ENCODE results near the gene HNRNPDL. TPM values are rescaled to one million over a fixed set of nuclear protein-coding genes. Genes with fewer than 3 reads are reported as not detected.

Gene HNRNPDL
- total and polyA plus RNA-seq, 2 of the 13 experiments (the other 11 are each of a cell fraction or from before 2014, with no cell fraction given), result 167 to 414 TPM

- TF ChIP-seq ATF6 (CRISPR knock-in tag; conservative IDR thresholded peaks at IDR 0.05) (no peak), ZFX (CRISPR knock-in tag; IDR thresholded peaks at IDR 0.05; ENCODE audit: low read depth) (peak; percentile 39), ZNF235 (CRISPR knock-in tag; IDR thresholded peaks at IDR 0.05; ENCODE audit: borderline replicate concordance) (peak; percentile 52; the same call in 1 of the 2 replicates), KDM4B (CRISPR knock-in tag; IDR thresholded peaks at IDR 0.05) (no peak), REL (CRISPR knock-in tag; conservative IDR thresholded peaks at IDR 0.05) (peak; percentile 88; the same call in 1 of the 2 replicates), PLRG1 (conservative IDR thresholded peaks at IDR 0.05) (no peak), NR2F6 (IDR thresholded peaks at IDR 0.05) (no peak), NR2F6 (CRISPR knock-in tag; IDR thresholded peaks at IDR 0.05) (no peak), DNMT3B (CRISPR knock-in tag; conservative IDR thresholded peaks at IDR 0.05) (no peak), KLF16 (CRISPR knock-in tag; IDR thresholded peaks at IDR 0.05) (no peak), MLX (CRISPR knock-in tag; IDR thresholded peaks at IDR 0.05) (no peak), ZNF841 (CRISPR knock-in tag; IDR thresholded peaks at IDR 0.05; ENCODE audit: borderline replicate concordance) (no peak), ZNF607 (CRISPR knock-in tag; IDR thresholded peaks at IDR 0.05; ENCODE audit: borderline replicate concordance) (peak; percentile 68; the same call in 1 of the 2 replicates), BRD4 (CRISPR knock-in tag; IDR thresholded peaks at IDR 0.05) (no peak), DMTF1 (CRISPR knock-in tag; IDR thresholded peaks at IDR 0.05) (no peak), HOXA5 (CRISPR knock-in tag; IDR thresholded peaks at IDR 0.05) (peak; percentile 65), PRDM4 (CRISPR knock-in tag; IDR thresholded peaks at IDR 0.05; ENCODE audit: borderline replicate concordance) (no peak), RNF2 (conservative IDR thresholded peaks at IDR 0.05; ENCODE audit: low read depth) (no peak), POLR2A (IDR thresholded peaks at IDR 0.05; ENCODE audit: insufficient read depth in 1 of 2, low read depth in 2 of 2, low read length in 2 of 2) (peak in 1 of 2 experiments; percentile 93; a peak in 2 of 4 replicates), ATF5 (CRISPR knock-in tag; IDR thresholded peaks at IDR 0.05; ENCODE audit: low read depth) (0 out of 2 replicates have a peak, but pooled peaks have one; percentile 10), SNAPC5 (CRISPR knock-in tag; IDR thresholded peaks at IDR 0.05; ENCODE audit: borderline replicate concordance) (no peak), GABPB1 (CRISPR knock-in tag; IDR thresholded peaks at IDR 0.05) (peak; percentile 78), GATAD2A (CRISPR knock-in tag; IDR thresholded peaks at IDR 0.05) (peak; percentile 32; the same call in 1 of the 2 replicates), ZNF331 (CRISPR knock-in tag; IDR thresholded peaks at IDR 0.05) (no peak)
These were observed 1.1 kb downstream of the HNRNPDL start (continued) for GRCh38 chr4:82428969-82429727.
